ENCODE results near the gene MAP2K5. TPM values are rescaled to one million over a fixed set of nuclear protein-coding genes. Genes with fewer than 3 reads are reported as not detected.

MAP2K5 gene
- total and polyA plus RNA-seq, 10 of the 15 experiments (the other 5 are each of a cell fraction or from before 2014, with no cell fraction given): 1.3 to 19.4 (median 9.6) TPM

- H3K27ac ChIP-seq (ENCODE audit: control insufficient read depth, insufficient read depth): no peak overlapping the region
- CTCF ChIA-PET: interaction anchor here (0.6 to 2.3 kb wide), 4 partner anchors 9 to 552 kb away, joined by 3 to 5 read pairs (median 3); no protein-coding TSS in a partner anchor
- ATAC-seq (no peak), FAIRE-seq (no peak), DNase-seq (ENCODE audit: low read depth, low spot score) (no peak)
- H4K20me1 ChIP-seq (ENCODE audit: control insufficient read depth, insufficient read depth): no peaks in the 10 kb centered on the region
- POLR2A ChIA-PET: no interaction called here
- no peak overlapping the region for H3K4me2 ChIP-seq (ENCODE audit: control insufficient read depth, insufficient read depth)
- no peaks in the 10 kb centered on the region for H3K27me3 ChIP-seq (replicated peaks in 1 of 2; ENCODE audit: control insufficient read depth in 2 of 2, insufficient read depth in 2 of 2, low read length in 1 of 2)
- peaks cover 1% of the 10 kb centered on the region; the same call in 2 of the 3 replicates for H3K9me3 ChIP-seq (replicated peaks; ENCODE audit: control insufficient read depth, insufficient read depth, low read length)
- H3K36me3 ChIP-seq (ENCODE audit: control insufficient read depth in 2 of 2, insufficient read depth in 2 of 2, low read length in 1 of 2): no peaks in the 10 kb centered on the region; a peak in 1 of 4 replicates
- BruUV-seq (replicated peaks): no TSS peak
- RAD21 ChIA-PET (ENCODE audit: unreplicated experiment): interaction anchor here (1.6 kb wide), 1 partner anchor 9 kb away, joined by 5 read pairs; no protein-coding TSS in a partner anchor
- TF ChIP-seq TAF1 (IDR thresholded peaks at IDR 0.05; ENCODE audit: borderline replicate concordance, low read depth, low read length) (no peak), SMAD1 (IDR thresholded peaks at IDR 0.05; ENCODE audit: low read depth, partially characterized antibody) (no peak), ATF7 (IDR thresholded peaks at IDR 0.05; ENCODE audit: low read depth) (no peak), FOXM1 (IDR thresholded peaks at IDR 0.05; ENCODE audit: low read depth, low read length) (no peak), ASH2L (IDR thresholded peaks at IDR 0.05; ENCODE audit: borderline replicate concordance, low read depth) (no peak)
- no peak overlapping the region for H2AFZ ChIP-seq (ENCODE audit: control insufficient read depth, low read depth, low read length)
- SMC1A ChIA-PET (ENCODE audit: uncharacterized antibody, unreplicated experiment): interaction anchor here (1.3 to 1.6 kb wide), 5 partner anchors 8 to 286 kb away, joined by 3 to 6 read pairs (median 4); no protein-coding TSS in a partner anchor
- no peaks in the 10 kb centered on the region for H3K4me1 ChIP-seq (ENCODE audit: control insufficient read depth, insufficient read depth, low read length)
- H3K79me2 ChIP-seq (ENCODE audit: control insufficient read depth, insufficient read depth, low read length): no peaks in the 10 kb centered on the region
- in situ Hi-C loops (cut with MboI) (no loop called here), intact Hi-C loops (cut with micrococcal nuclease; ENCODE audit: unreplicated experiment) (no loop called here)
- 94% methylated on average over 8 of the region's 8 CpGs for WGBS (ENCODE audit: insufficient coverage, insufficient replicate concordance, low lambda C conversion rate, missing lambda C conversion rate)
- H3K9ac ChIP-seq (ENCODE audit: control insufficient read depth, insufficient read depth, low read length): no peak overlapping the region
- H3K4me3 ChIP-seq: no peak overlapping the region
Observed at GRCh38 chr15:67792250-67792942, 249.9 kb downstream of the MAP2K5 start.

Data from GM12878 (cell line).